B cell (primary cell): ENCODE data around the gene BECN2.

ENCODE experiments used
- CTCF ChIP-seq: fragments of 200-600 bp; IDR thresholded peaks from one replicate; pipeline ENCODE4 v1.8.0; 2022; ENCODE audit warnings: antibody characterized with exemption, mild to moderate bottlenecking
- EZH2 ChIP-seq: IDR thresholded peaks from 2 replicates; pipeline ENCODE4 v1.6.1; 2012; ENCODE audit warnings: borderline replicate concordance, low read depth, mild to moderate bottlenecking, moderate library complexity, low read length; ENCODE audit not compliant: insufficient read depth, poor library complexity, severe bottlenecking

- TF ChIP-seq CTCF (no peak), EZH2 (no peak)
Observed at GRCh38 chr1:241939798-241940197, 17.8 kb upstream of the BECN2 start.
